ENCODE measurements around the gene UST.

UST gene

DNA sequence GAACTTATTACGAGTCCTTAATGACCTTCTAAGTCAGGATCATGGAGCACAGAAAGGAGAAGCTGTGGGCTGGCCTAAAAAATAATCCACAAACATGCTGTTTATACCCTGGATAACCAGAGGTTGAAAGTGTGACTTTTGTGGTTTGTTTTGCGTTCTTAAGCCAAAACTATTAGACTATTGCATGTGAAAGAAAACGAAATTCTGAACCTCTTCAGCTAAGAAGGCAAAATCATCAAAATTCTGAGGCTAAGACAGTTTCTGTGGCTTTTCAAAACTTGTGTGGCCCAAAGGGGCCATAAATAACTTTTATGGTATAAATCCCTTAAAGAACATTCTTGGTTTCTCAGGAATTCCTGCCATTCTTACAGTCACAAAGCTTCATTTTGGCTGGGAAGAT lies 251.0 kb downstream of the UST start:
- H3K4me2 ChIP-seq (ENCODE audit: low read depth, low read length, poor library complexity, severe bottlenecking) = no peak overlapping the region
- H3K9ac ChIP-seq (ENCODE audit: low read length) = no peak overlapping the region
- no peak overlapping the region for H2AFZ ChIP-seq (ENCODE audit: low read depth, low read length, severe bottlenecking)

GRCh38 chr6:148998704-148999103 lies 251.9 kb downstream of the UST start:
- Histone ChIP-seq H3K4me2 (ENCODE audit: low read depth, low read length, poor library complexity, severe bottlenecking) (no peak overlapping the region), H3K27ac (ENCODE audit: low read depth, low read length) (no peak overlapping the region)

More for the DNA sequence above, 251.0 kb downstream of the UST start:
- Histone ChIP-seq H3K79me2 (ENCODE audit: insufficient read depth, low read length) (no peaks in the 10 kb centered on the region), H3K27ac (ENCODE audit: low read depth, low read length) (no peak overlapping the region), H3K27me3 (ENCODE audit: low read length) (no peaks in the 10 kb centered on the region), H3K9me3 (ENCODE audit: insufficient read depth, low read length) (peaks cover 6% of the 10 kb centered on the region; the same call in 1 of the 2 replicates), H3K4me3 (ENCODE audit: insufficient read depth, low read length, poor library complexity, severe bottlenecking) (no peak overlapping the region), H3K36me3 (ENCODE audit: low read length) (no peaks in the 10 kb centered on the region), H3K9me2 (replicated peaks; ENCODE audit: insufficient read depth, low read length) (no peaks in the 10 kb centered on the region), H4K20me1 (ENCODE audit: low read depth, low read length) (no peaks in the 10 kb centered on the region), H3F3A (ENCODE audit: insufficient read depth) (no peaks in the 10 kb centered on the region)
- TF ChIP-seq, protein P1, sequence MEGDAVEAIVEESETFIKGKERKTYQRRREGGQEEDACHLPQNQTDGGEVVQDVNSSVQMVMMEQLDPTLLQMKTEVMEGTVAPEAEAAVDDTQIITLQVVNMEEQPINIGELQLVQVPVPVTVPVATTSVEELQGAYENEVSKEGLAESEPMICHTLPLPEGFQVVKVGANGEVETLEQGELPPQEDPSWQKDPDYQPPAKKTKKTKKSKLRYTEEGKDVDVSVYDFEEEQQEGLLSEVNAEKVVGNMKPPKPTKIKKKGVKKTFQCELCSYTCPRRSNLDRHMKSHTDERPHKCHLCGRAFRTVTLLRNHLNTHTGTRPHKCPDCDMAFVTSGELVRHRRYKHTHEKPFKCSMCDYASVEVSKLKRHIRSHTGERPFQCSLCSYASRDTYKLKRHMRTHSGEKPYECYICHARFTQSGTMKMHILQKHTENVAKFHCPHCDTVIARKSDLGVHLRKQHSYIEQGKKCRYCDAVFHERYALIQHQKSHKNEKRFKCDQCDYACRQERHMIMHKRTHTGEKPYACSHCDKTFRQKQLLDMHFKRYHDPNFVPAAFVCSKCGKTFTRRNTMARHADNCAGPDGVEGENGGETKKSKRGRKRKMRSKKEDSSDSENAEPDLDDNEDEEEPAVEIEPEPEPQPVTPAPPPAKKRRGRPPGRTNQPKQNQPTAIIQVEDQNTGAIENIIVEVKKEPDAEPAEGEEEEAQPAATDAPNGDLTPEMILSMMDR (IDR thresholded peaks at IDR 0.05; ENCODE audit: insufficient read depth, low read length, poor library complexity, severe bottlenecking) = no peak

GRCh38 chr6:148999501-148999900 lies 252.7 kb downstream of the UST start:
- H3K36me3 ChIP-seq (ENCODE audit: low read length) = no peaks in the 10 kb centered on the region
- TF ChIP-seq, protein P1 (IDR thresholded peaks at IDR 0.05; ENCODE audit: insufficient read depth, low read length, poor library complexity, severe bottlenecking) = no peak
- no peak for TF ChIP-seq EZH2phosphoT487 (conservative IDR thresholded peaks at IDR 0.05; ENCODE audit: low read length)
- no peaks in the 10 kb centered on the region for H3K79me2 ChIP-seq (ENCODE audit: insufficient read depth, low read length)
- no peaks in the 10 kb centered on the region for H3K27me3 ChIP-seq (ENCODE audit: low read length)
- peaks cover 6% of the 10 kb centered on the region; the same call in 1 of the 2 replicates for H3K9me3 ChIP-seq (ENCODE audit: insufficient read depth, low read length)
- no peak overlapping the region for H3K4me2 ChIP-seq (ENCODE audit: low read depth, low read length, poor library complexity, severe bottlenecking)
- H2AFZ ChIP-seq (ENCODE audit: low read depth, low read length, severe bottlenecking) = no peak overlapping the region
- no peak overlapping the region for H3K4me3 ChIP-seq (ENCODE audit: insufficient read depth, low read length, poor library complexity, severe bottlenecking)
- no peak overlapping the region for H3K27ac ChIP-seq (ENCODE audit: low read depth, low read length)
- H3K9ac ChIP-seq (ENCODE audit: low read length) = no peak overlapping the region
- no peaks in the 10 kb centered on the region for H4K20me1 ChIP-seq (ENCODE audit: low read depth, low read length)
- H3K9me2 ChIP-seq (replicated peaks; ENCODE audit: insufficient read depth, low read length) = no peaks in the 10 kb centered on the region
- no peaks in the 10 kb centered on the region for H3F3A ChIP-seq (ENCODE audit: insufficient read depth)

More at GRCh38 chr6:148998704-148999103, 251.9 kb downstream of the UST start:
- H3K36me3 ChIP-seq (ENCODE audit: low read length) = no peaks in the 10 kb centered on the region
- H3K9me3 ChIP-seq (ENCODE audit: insufficient read depth, low read length) = peaks cover 6% of the 10 kb centered on the region; the same call in 1 of the 2 replicates
- no peaks in the 10 kb centered on the region for H3F3A ChIP-seq (ENCODE audit: insufficient read depth)
- no peak overlapping the region for H2AFZ ChIP-seq (ENCODE audit: low read depth, low read length, severe bottlenecking)
- H3K4me3 ChIP-seq (ENCODE audit: insufficient read depth, low read length, poor library complexity, severe bottlenecking) = no peak overlapping the region
- no peaks in the 10 kb centered on the region for H3K79me2 ChIP-seq (ENCODE audit: insufficient read depth, low read length)
- no peaks in the 10 kb centered on the region for H4K20me1 ChIP-seq (ENCODE audit: low read depth, low read length)
- H3K9ac ChIP-seq (ENCODE audit: low read length) = no peak overlapping the region
- TF ChIP-seq, protein P1 (IDR thresholded peaks at IDR 0.05; ENCODE audit: insufficient read depth, low read length, poor library complexity, severe bottlenecking) = no peak
- no peak for TF ChIP-seq EZH2phosphoT487 (conservative IDR thresholded peaks at IDR 0.05; ENCODE audit: low read length)
- no peaks in the 10 kb centered on the region for H3K27me3 ChIP-seq (ENCODE audit: low read length)
- H3K9me2 ChIP-seq (replicated peaks; ENCODE audit: insufficient read depth, low read length) = no peaks in the 10 kb centered on the region

Data from SU-DHL-6 (cell line).